GM23248 (cell line): ENCODE measurements around the gene SMU1.

Experiments used
- EZH2 ChIP-seq: fragments of 200-600 bp; sonication (generic); IDR thresholded peaks from 2 replicates; pipeline ENCODE4 v1.6.1; 2018; ENCODE audit warnings: antibody characterized with exemption, mild to moderate bottlenecking; ENCODE audit not compliant: insufficient read depth, poor library complexity, severe bottlenecking
- EZH2phosphoT487 ChIP-seq: fragments of 200-600 bp; sonication (generic); IDR thresholded peaks from 2 replicates; pipeline ENCODE4 v1.6.1; 2018; ENCODE audit warnings: antibody characterized with exemption, moderate library complexity, mild to moderate bottlenecking, low read depth; ENCODE audit not compliant: insufficient read depth

DNA sequence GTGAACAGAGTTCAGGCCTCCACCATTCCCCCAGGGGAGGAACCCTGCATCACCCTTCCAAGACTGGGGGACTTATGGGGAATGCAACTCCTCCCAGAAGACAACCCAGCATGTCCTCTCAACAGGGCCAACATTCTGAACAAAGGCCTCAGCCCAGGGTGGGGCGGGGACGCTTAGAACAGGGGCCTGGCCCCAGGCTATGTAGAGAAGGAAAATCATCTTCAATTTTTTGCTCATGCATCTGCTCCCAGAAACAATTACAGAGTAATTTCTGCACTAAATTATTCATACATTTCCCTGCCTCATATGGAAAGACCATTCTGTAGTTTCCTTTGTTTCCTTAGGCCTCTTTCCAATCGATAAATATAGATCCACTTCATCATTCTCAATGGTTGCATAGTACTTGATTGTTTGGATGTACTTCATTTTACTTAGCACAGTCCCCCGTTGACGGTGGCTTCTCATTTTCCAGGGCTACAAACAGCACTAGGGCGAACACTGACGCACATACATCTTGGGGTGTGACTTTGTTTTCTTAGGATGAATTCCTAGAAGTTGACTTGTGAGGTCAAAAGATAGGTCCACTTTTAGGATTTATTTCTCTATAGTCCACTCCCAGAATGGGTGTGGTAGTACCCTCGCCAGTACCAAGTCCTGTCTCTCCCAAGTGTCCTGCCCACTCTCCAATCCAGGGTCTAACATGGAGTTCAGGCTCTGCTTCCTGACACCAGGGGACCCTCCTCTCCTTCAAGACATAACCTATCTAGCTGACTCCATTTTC, 27.2 kb upstream of the SMU1 start:
- no peak for TF ChIP-seq EZH2
- no peak for TF ChIP-seq EZH2phosphoT487
